HuH-7.5 (cell line): Measurements from ENCODE around the gene UBE2E2.

Source experiments
- DNase-seq: peaks from one replicate; pipeline ENCODE4 v3.0.0; 2011; ENCODE audit warnings: low spot score

The UBE2E2 gene

GRCh38 chr3:23240171-23240785 is 37.2 kb downstream of the UBE2E2 start:
- no peak for DNase-seq

- DNase-seq: no peak
Measured at GRCh38 chr3:23241256-23241655, 38.1 kb downstream of the UBE2E2 start.

GRCh38 chr3:23242106-23242505 is 39.0 kb downstream of the UBE2E2 start:
- DNase-seq: no peak

- no peak for DNase-seq
Measured at GRCh38 chr3:23244324-23245041, 41.4 kb downstream of the UBE2E2 start.

GRCh38 chr3:23246651-23247050 is 43.5 kb downstream of the UBE2E2 start:
- DNase-seq: no peak

- no peak for DNase-seq
Measured at GRCh38 chr3:23248594-23249131, 45.5 kb downstream of the UBE2E2 start.

GRCh38 chr3:23249961-23250360 is 46.8 kb downstream of the UBE2E2 start:
- DNase-seq: no peak

- DNase-seq: no peak
Measured at GRCh38 chr3:23252122-23252521, 49.0 kb downstream of the UBE2E2 start.

GRCh38 chr3:23253214-23253613 is 50.1 kb downstream of the UBE2E2 start:
- no peak for DNase-seq

- DNase-seq: no peak
Measured at GRCh38 chr3:23254282-23254681, 51.2 kb downstream of the UBE2E2 start.

GRCh38 chr3:23254835-23255234 is 51.7 kb downstream of the UBE2E2 start:
- DNase-seq: no peak

GRCh38 chr3:23256741-23257435 is 53.8 kb downstream of the UBE2E2 start:
- DNase-seq: no peak

- DNase-seq: no peak
Measured at GRCh38 chr3:23258110-23258509, 55.0 kb downstream of the UBE2E2 start.

GRCh38 chr3:23259515-23259914 is 56.4 kb downstream of the UBE2E2 start:
- no peak for DNase-seq

GRCh38 chr3:23262766-23263165 is 59.6 kb downstream of the UBE2E2 start:
- DNase-seq: no peak

- no peak for DNase-seq
Measured at GRCh38 chr3:23263796-23264195, 60.7 kb downstream of the UBE2E2 start.

- DNase-seq: no peak
Measured at GRCh38 chr3:23264413-23264812, 61.3 kb downstream of the UBE2E2 start.

- DNase-seq: no peak
Measured at GRCh38 chr3:23270423-23270822, 67.3 kb downstream of the UBE2E2 start.

GRCh38 chr3:23271876-23272741 is 69.0 kb downstream of the UBE2E2 start:
- DNase-seq: no peak

- DNase-seq: no peak
Measured at GRCh38 chr3:23272820-23273219, 69.7 kb downstream of the UBE2E2 start.

- no peak for DNase-seq
Measured at GRCh38 chr3:23275061-23275460, 71.9 kb downstream of the UBE2E2 start.

GRCh38 chr3:23275814-23276213 is 72.7 kb downstream of the UBE2E2 start:
- no peak for DNase-seq
